ENCODE results near the gene S100A2. TPM values are rescaled to one million over a fixed set of nuclear protein-coding genes. Genes with fewer than 3 reads are reported as not detected.

S100A2 gene
- total and polyA plus RNA-seq, 2 of the 13 experiments (the other 11 are each of a cell fraction or from before 2014, with no cell fraction given) = 1.2 TPM

- TF ChIP-seq ZFP90 (CRISPR knock-in tag; IDR thresholded peaks at IDR 0.05; ENCODE audit: borderline replicate concordance) (0 out of 2 replicates have a peak, but pooled peaks have one; percentile 19), ZNF570 (CRISPR knock-in tag; IDR thresholded peaks at IDR 0.05; ENCODE audit: borderline replicate concordance) (no peak), SYNCRIP (IDR thresholded peaks at IDR 0.05; ENCODE audit: insufficient read depth, low read depth, low read length) (no peak), ZNF253 (CRISPR knock-in tag; IDR thresholded peaks at IDR 0.05; ENCODE audit: borderline replicate concordance) (no peak), PRDM10 (CRISPR knock-in tag; IDR thresholded peaks at IDR 0.05; ENCODE audit: low read depth) (0 out of 2 replicates have a peak, but pooled peaks have one; percentile 23), HINFP (CRISPR knock-in tag; IDR thresholded peaks at IDR 0.05; ENCODE audit: low read depth) (no peak), ZNF276 (CRISPR knock-in tag; IDR thresholded peaks at IDR 0.05; ENCODE audit: low read depth) (peak; percentile 65; the same call in 1 of the 2 replicates), GATA4 (IDR thresholded peaks at IDR 0.05; ENCODE audit: borderline replicate concordance, low read depth) (no peak), DDIT3 (CRISPR knock-in tag; IDR thresholded peaks at IDR 0.05) (no peak), HOMEZ (CRISPR knock-in tag; IDR thresholded peaks at IDR 0.05; ENCODE audit: low read depth) (peak; percentile 99; the same call in 1 of the 2 replicates), ZNF766 (CRISPR knock-in tag; IDR thresholded peaks at IDR 0.05; ENCODE audit: borderline replicate concordance) (no peak), ETV6 (CRISPR knock-in tag; conservative IDR thresholded peaks at IDR 0.05) (no peak), ZNF17 (CRISPR knock-in tag; IDR thresholded peaks at IDR 0.05) (no peak), GMEB2 (CRISPR knock-in tag; IDR thresholded peaks at IDR 0.05; ENCODE audit: low read depth) (no peak), ARNT (IDR thresholded peaks at IDR 0.05) (no peak), PPARG (CRISPR knock-in tag; conservative IDR thresholded peaks at IDR 0.05) (no peak)
Observed at GRCh38 chr1:153545067-153546055, 20.3 kb downstream of the S100A2 start, which contains the start of gene S100A4 (continued).

Measured in HepG2 (cell line).